ENCODE results near the gene HNRNPCL4. TPM values are rescaled to one million over a fixed set of nuclear protein-coding genes. Genes with fewer than 3 reads are reported as not detected.
"Not testable (repeated sequence)": the region's sequence is repeated elsewhere in the genome, so short reads cannot be mapped to it uniquely, and the experiment has no call there.

The HNRNPCL4 gene
- not detected for total RNA-seq
- long read RNA-seq, result 0 reads

DNA sequence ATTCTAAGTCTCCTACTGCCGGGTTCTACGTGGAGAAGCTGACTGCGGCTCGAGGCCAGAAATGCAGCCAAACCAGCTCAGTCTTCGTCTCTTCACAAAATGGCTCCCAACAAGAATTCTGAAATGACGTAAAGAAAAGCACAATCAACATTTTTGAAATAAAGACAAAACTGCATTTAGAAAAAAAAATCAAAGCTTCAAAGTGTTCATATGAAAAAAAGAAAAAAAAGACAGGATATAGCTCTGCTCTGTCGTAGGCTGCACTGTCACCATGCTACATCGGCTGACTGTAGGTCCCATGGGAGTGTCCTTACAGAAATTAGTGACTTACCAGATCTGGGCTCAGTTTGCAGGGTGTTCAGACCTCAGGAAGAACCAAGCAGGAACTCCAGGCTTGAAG, at the start of gene HNRNPCL4:
Gene HNRNPCL4 (minus strand): TSS at position 101 of the 400 bp plus-strand sequence. CDS start 164 bp downstream, outside the sequence.
- intact Hi-C loops (cut with DNase I); H3K36me3 ChIP-seq; H3K4me3 ChIP-seq; H3K9me3 ChIP-seq; ATAC-seq; H3K4me1 ChIP-seq; DNase-seq; H3K27ac ChIP-seq; H3K27me3 ChIP-seq (ENCODE audit: low read depth): not testable (repeated sequence)

DNA sequence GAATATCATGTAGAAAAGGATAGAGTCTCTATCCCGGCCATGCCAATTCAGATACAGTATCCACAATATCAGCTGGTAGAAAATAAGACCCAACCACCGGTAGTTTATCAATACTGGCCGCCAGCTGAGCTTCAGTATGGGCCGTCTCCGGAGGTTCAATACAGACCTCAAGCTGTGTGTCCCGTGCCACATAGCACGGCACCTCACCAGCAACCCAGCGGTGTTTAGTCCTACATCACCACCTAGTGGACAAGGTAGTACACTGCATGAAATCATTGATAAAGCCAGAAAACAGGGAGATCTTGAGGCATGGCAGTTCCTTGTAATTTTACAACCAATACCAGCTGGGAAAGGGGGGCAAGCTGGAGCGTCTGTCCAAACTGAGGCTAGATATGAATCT, 43.3 kb upstream of the HNRNPCL4 start:
- H3K4me1 ChIP-seq; DNase-seq; H3K27ac ChIP-seq; H3K36me3 ChIP-seq; ATAC-seq; intact Hi-C loops (cut with DNase I); H3K27me3 ChIP-seq (ENCODE audit: low read depth); H3K9me3 ChIP-seq; H3K4me3 ChIP-seq: not testable (repeated sequence)

DNA sequence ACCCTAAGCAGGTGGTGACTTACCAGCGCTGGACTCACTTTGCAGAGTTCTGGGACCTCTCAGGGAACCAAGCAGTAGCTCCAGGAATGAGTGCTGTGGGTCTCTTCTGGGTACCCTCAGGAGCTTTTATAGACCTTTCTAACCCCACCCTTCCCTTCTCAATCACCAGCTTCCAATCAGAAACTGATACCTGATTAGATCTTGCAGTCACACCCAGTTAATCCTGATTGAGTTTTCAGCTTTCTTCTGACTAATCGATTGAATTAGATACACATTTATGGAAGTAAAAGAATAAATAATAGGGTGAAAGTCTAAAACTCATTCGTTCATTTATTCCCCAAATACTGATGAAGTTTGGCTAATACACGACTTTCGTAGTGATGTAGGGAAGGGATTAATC, 35.9 kb upstream of the HNRNPCL4 start, which contains the start of gene PRAMEF13:
Gene PRAMEF13 (minus strand): TSS at position 101 of the 400 bp plus-strand sequence. CDS start 1,820 bp downstream, outside the sequence.
- H3K9me3 ChIP-seq; H3K27me3 ChIP-seq (ENCODE audit: low read depth): not testable (repeated sequence)

DNA sequence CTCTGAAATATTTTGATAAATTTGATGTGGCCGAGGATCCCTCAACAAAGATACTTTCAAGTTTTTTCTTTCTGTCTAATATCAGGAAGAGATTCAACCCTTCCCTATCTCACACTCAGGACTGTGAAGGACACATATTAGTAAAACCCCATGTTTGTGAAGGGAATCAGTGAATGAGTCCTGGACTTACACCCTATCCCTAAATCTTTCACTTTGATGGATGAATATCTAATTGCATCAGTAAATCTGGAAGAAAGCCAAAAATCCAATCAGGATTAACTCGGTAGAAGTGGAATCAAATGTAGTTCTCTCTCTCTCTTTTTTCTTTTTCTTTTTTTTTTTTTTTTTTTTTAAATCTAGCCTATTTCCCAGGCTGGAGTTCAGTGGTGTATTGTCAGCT, 6.1 kb upstream of the HNRNPCL4 start, which contains the start of gene PRAMEF9:
Gene PRAMEF9 (plus strand): TSS at position 301 of the 400 bp plus-strand sequence. CDS start 3,433 bp downstream, outside the sequence.
- intact Hi-C loops (cut with DNase I); H3K36me3 ChIP-seq; H3K9me3 ChIP-seq; H3K4me1 ChIP-seq; H3K27me3 ChIP-seq (ENCODE audit: low read depth); DNase-seq; H3K27ac ChIP-seq; H3K4me3 ChIP-seq; ATAC-seq: not testable (repeated sequence)

More for the DNA sequence above, 35.9 kb upstream of the HNRNPCL4 start, which contains the start of gene PRAMEF13:
- H3K4me3 ChIP-seq; ATAC-seq; intact Hi-C loops (cut with DNase I); DNase-seq; H3K27ac ChIP-seq; H3K4me1 ChIP-seq; H3K36me3 ChIP-seq: not testable (repeated sequence)

DNA sequence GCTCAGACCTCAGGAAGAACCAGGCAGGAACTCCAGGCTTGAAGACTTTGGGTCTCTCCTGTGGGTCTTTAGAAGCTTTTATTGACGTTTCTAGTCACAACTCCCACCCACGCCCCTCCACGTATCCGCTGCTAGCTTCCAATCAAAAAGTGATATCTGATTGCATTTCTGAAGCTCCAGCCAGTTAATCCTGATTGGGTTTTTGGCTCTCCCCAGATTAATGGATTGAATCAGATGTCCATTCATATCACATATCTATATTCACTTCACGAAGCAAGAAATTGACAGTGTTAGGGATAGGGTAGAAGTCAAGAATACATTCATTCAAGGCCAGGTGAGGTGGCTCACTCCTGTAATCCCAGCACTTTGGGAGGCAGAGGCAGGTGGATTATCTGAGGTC, 9.5 kb downstream of the HNRNPCL4 start, which contains the start of gene PRAMEF26:
Gene PRAMEF26 (minus strand): TSS at position 101 of the 400 bp plus-strand sequence. CDS start 2,914 bp downstream, outside the sequence.
- not testable (repeated sequence) for ATAC-seq, DNase-seq

DNA sequence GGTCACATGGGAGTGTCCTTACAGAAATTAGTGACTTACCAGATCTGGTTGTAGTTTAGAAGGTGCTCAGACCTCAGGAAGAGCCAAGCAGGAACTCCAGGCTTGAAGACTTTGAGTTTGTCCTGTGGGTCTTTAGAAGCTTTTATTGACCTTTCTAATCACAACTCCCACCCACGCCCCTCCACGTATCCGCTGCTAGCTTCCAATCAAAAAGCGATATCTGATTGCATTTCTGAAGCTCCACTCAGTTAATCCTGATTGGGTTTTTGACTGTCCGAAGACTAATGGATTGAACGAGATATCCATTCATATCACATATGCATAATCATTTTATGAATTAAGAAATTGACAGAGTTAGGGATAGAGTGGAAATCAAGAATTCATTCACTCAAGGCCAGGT, 48.7 kb downstream of the HNRNPCL4 start, which contains the start of gene HNRNPCL2:
Gene HNRNPCL2 (minus strand): TSS at position 101 of the 400 bp plus-strand sequence. CDS start 454 bp downstream, outside the sequence.
- intact Hi-C loops (cut with DNase I); ATAC-seq; H3K4me1 ChIP-seq; H3K4me3 ChIP-seq; H3K27ac ChIP-seq; H3K36me3 ChIP-seq; DNase-seq; H3K27me3 ChIP-seq (ENCODE audit: low read depth); H3K9me3 ChIP-seq: not testable (repeated sequence)

More for the DNA sequence above, 9.5 kb downstream of the HNRNPCL4 start, which contains the start of gene PRAMEF26:
- intact Hi-C loops (cut with DNase I); H3K36me3 ChIP-seq; H3K27ac ChIP-seq; H3K9me3 ChIP-seq; H3K27me3 ChIP-seq (ENCODE audit: low read depth); H3K4me3 ChIP-seq; H3K4me1 ChIP-seq: not testable (repeated sequence)

Other genes starting within 250 kb of the HNRNPCL4 start
- gene PRAMEF7, start 249.0 kb downstream of the HNRNPCL4 start, total RNA-seq, result not detected
- not detected for gene PRAMEF6, start 218.1 kb downstream of the HNRNPCL4 start, total RNA-seq
- gene PRAMEF27, start 109.1 kb downstream of the HNRNPCL4 start, total RNA-seq, result not detected
- gene HNRNPCL3, start 104.9 kb downstream of the HNRNPCL4 start, total RNA-seq, result not detected
- not detected for gene PRAMEF25, start 94.9 kb downstream of the HNRNPCL4 start, total RNA-seq
- not detected for gene HNRNPCL2, start 48.8 kb downstream of the HNRNPCL4 start, total RNA-seq
- gene PRAMEF26, start 9.6 kb downstream of the HNRNPCL4 start, total RNA-seq, result not detected
- not detected for gene PRAMEF9, start 6.2 kb upstream of the HNRNPCL4 start, total RNA-seq
- not detected for gene PRAMEF13, start 35.8 kb upstream of the HNRNPCL4 start, total RNA-seq
- not detected for gene PRAMEF18, start 60.5 kb upstream of the HNRNPCL4 start, total RNA-seq
- not detected for gene PRAMEF5, start 88.6 kb upstream of the HNRNPCL4 start, total RNA-seq
- gene PRAMEF8, start 119.5 kb upstream of the HNRNPCL4 start, total RNA-seq, result not detected
- not detected for gene PRAMEF33, start 137.9 kb upstream of the HNRNPCL4 start, total RNA-seq
- gene PRAMEF15, start 149.9 kb upstream of the HNRNPCL4 start, total RNA-seq, result not detected
- gene PRAMEF14, start 181.5 kb upstream of the HNRNPCL4 start, total RNA-seq, result not detected
- gene PRAMEF19, start 206.3 kb upstream of the HNRNPCL4 start, total RNA-seq, result not detected
- not detected for gene PRAMEF17, start 224.0 kb upstream of the HNRNPCL4 start, total RNA-seq
- not detected for gene PRAMEF20, start 244.8 kb upstream of the HNRNPCL4 start, total RNA-seq